ENCODE data around the gene PDIA6. TPM values are rescaled to one million over a fixed set of nuclear protein-coding genes. Genes with fewer than 3 reads are reported as not detected.

Gene PDIA6
- total RNA-seq, 1 donor from 2014 or later, result 582 TPM

DNA sequence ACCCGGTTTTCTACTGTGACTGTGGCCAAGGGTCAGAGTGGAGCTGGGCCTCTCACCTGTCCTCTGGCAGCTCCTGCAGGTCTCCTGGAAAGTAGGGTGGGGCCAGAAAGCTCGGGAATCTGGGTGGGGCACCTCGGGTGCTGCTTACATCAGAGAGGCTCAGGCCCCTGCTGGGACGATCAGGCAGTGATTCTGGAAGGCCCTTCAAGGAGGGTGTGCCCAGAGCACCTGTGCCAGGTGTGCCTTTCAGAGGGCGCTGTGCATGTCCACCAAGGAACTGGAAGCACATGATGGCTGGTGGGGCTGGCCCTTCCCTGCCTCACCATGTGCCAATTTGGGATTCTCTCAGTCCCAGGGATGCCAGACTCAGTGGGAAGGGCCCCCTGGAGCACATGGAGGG lies 47.1 kb downstream of the PDIA6 start:
- TF ChIP-seq, protein P1, sequence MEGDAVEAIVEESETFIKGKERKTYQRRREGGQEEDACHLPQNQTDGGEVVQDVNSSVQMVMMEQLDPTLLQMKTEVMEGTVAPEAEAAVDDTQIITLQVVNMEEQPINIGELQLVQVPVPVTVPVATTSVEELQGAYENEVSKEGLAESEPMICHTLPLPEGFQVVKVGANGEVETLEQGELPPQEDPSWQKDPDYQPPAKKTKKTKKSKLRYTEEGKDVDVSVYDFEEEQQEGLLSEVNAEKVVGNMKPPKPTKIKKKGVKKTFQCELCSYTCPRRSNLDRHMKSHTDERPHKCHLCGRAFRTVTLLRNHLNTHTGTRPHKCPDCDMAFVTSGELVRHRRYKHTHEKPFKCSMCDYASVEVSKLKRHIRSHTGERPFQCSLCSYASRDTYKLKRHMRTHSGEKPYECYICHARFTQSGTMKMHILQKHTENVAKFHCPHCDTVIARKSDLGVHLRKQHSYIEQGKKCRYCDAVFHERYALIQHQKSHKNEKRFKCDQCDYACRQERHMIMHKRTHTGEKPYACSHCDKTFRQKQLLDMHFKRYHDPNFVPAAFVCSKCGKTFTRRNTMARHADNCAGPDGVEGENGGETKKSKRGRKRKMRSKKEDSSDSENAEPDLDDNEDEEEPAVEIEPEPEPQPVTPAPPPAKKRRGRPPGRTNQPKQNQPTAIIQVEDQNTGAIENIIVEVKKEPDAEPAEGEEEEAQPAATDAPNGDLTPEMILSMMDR (IDR thresholded peaks at IDR 0.05; ENCODE audit: insufficient read depth, low read length, severe bottlenecking), result no peak
- Histone ChIP-seq H3K4me3 (ENCODE audit: low read depth, low read length) (no peak overlapping the region), H3K27me3 (ENCODE audit: control insufficient read depth, insufficient read depth, low read length) (no peaks in the 10 kb centered on the region), H3K36me3 (ENCODE audit: control insufficient read depth, insufficient read depth, low read length) (no peaks in the 10 kb centered on the region)
- no peak for DNase-seq (ENCODE audit: low read depth)
- FAIRE-seq, result no peak

- Histone ChIP-seq H3K4me3 (ENCODE audit: low read depth, low read length) (no peak overlapping the region), H3K27me3 (ENCODE audit: control insufficient read depth, insufficient read depth, low read length) (no peaks in the 10 kb centered on the region), H3K36me3 (ENCODE audit: control insufficient read depth, insufficient read depth, low read length) (no peaks in the 10 kb centered on the region)
- TF ChIP-seq, protein P1 (IDR thresholded peaks at IDR 0.05; ENCODE audit: insufficient read depth, low read length, severe bottlenecking), result no peak
- FAIRE-seq (no peak), DNase-seq (ENCODE audit: low read depth) (no peak)
These were observed 47.7 kb downstream of the PDIA6 start for GRCh38 chr2:10764896-10765295.

GRCh38 chr2:10764096-10764785 lies 48.3 kb downstream of the PDIA6 start:
- Histone ChIP-seq H3K27me3 (ENCODE audit: control insufficient read depth, insufficient read depth, low read length) (no peaks in the 10 kb centered on the region), H3K36me3 (ENCODE audit: control insufficient read depth, insufficient read depth, low read length) (no peaks in the 10 kb centered on the region), H3K4me3 (ENCODE audit: low read depth, low read length) (no peak overlapping the region)
- DNase-seq (ENCODE audit: low read depth) (no peak), FAIRE-seq (no peak)
- TF ChIP-seq, protein P1 (IDR thresholded peaks at IDR 0.05; ENCODE audit: insufficient read depth, low read length, severe bottlenecking), result no peak

- TF ChIP-seq, protein P1 (IDR thresholded peaks at IDR 0.05; ENCODE audit: insufficient read depth, low read length, severe bottlenecking), result no peak
- Histone ChIP-seq H3K36me3 (ENCODE audit: control insufficient read depth, insufficient read depth, low read length) (no peaks in the 10 kb centered on the region), H3K4me3 (ENCODE audit: low read depth, low read length) (no peak overlapping the region), H3K27me3 (ENCODE audit: control insufficient read depth, insufficient read depth, low read length) (no peaks in the 10 kb centered on the region)
- FAIRE-seq (no peak), DNase-seq (ENCODE audit: low read depth) (no peak)
These were observed 49.2 kb downstream of the PDIA6 start for GRCh38 chr2:10763461-10763800.

DNA sequence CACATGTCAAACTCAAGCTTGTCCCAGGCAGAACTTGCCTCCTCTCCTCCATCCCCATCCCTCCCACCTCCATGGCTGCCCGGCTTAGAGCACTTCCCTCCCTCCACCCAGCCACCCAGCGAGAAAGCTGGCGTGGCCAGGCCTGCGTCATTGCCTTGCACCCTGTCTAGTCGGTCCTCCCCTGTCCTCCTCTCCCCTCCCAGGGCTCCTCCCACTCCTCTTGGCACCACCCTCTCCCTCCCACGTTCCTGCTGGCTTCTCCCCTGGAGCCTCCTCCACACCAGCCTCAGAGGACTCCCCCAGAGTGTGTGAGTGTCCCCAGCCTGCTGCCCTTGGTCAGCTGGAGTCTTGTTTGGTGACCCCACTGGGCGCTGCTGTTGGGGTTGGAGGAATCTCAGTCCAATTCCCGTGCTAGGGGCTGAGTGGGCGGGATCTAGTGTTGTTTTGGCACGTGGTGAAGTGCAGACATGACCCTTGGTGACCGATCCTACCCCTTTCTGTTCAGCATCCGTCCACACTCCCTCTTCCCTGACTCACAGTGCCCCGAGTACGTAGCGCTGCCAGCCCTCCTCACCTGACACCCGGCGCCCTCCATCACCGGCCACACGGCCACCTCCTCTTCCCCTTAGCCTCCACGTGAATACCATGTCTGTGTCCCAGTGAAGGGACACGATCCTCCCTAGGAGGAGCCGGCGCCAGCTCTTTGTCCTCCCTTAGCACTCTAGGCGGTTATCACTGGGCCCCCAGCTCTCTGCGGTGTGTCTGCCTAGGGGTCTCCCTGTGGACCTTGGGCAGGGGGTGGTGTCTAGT lies 49.7 kb downstream of the PDIA6 start:
- TF ChIP-seq, protein P1 (IDR thresholded peaks at IDR 0.05; ENCODE audit: insufficient read depth, low read length, severe bottlenecking), result no peak
- Histone ChIP-seq H3K27me3 (ENCODE audit: control insufficient read depth, insufficient read depth, low read length) (no peaks in the 10 kb centered on the region), H3K4me3 (ENCODE audit: low read depth, low read length) (no peak overlapping the region), H3K36me3 (ENCODE audit: control insufficient read depth, insufficient read depth, low read length) (no peaks in the 10 kb centered on the region)
- DNase-seq (ENCODE audit: low read depth), result no peak
- no peak for FAIRE-seq

Data from bronchial epithelial cell (primary cell).